Astrocyte (in vitro differentiated cells and primary cell): ENCODE data around the gene EIF4E.

Experiments used
- CTCF ChIP-seq: IDR thresholded peaks from 2 replicates; pipeline ENCODE4 v1.5.1; 2011; ENCODE audit warnings: low read depth, mild to moderate bottlenecking, inconsistent platforms, low read length, moderate library complexity; ENCODE audit not compliant: insufficient read depth
- EZH2 ChIP-seq: IDR thresholded peaks from 2 replicates; pipeline ENCODE4 v1.6.1; 2012; ENCODE audit warnings: mild to moderate bottlenecking, low read length, inconsistent platforms; ENCODE audit not compliant: insufficient read depth

GRCh38 chr4:98976716-98977115 lies 47.8 kb upstream of the EIF4E start:
- TF ChIP-seq CTCF (no peak), EZH2 (no peak)
